Subcutaneous abdominal adipose tissue (tissue), 5 donors: Measurements from ENCODE around the gene RASAL1.
A peak's percentile ranks its signal among the peaks of the same experiment; 100 is the strongest.

ENCODE experiments used
- H3K27ac ChIP-seq: one replicate; pipeline ENCODE4 v1.7.0; 2013; ENCODE audit warnings: low read depth, mild to moderate bottlenecking, inconsistent platforms, low read length, moderate library complexity
- H3K27me3 ChIP-seq, 5 donors: one replicate each; pipeline ENCODE4 v1.7.0; 2013; ENCODE audit warnings: low read length in 5 of 5, inconsistent platforms in 1 of 5; ENCODE audit not compliant: control insufficient read depth in 5 of 5, insufficient read depth in 4 of 5
- H3K36me3 ChIP-seq, 5 donors: one replicate each; pipeline ENCODE4 v1.7.0; 2013; ENCODE audit warnings: low read length in 5 of 5; ENCODE audit not compliant: control insufficient read depth in 5 of 5, insufficient read depth in 5 of 5
- H3K4me1 ChIP-seq, 5 donors: one replicate each; pipeline ENCODE4 v1.7.0; 2013; ENCODE audit warnings: low read length in 5 of 5, mild to moderate bottlenecking in 3 of 5, moderate library complexity in 1 of 5; ENCODE audit not compliant: control insufficient read depth in 5 of 5, insufficient read depth in 5 of 5
- H3K4me3 ChIP-seq, 5 donors: one replicate each; pipeline ENCODE4 v1.7.0; 2013; ENCODE audit warnings: low read length in 5 of 5, low read depth in 1 of 5
- H3K9ac ChIP-seq, 5 donors: one replicate each; pipeline ENCODE4 v1.7.0; 2013; ENCODE audit warnings: low read length in 5 of 5, mild to moderate bottlenecking in 4 of 5, moderate library complexity in 3 of 5
- H3K9me3 ChIP-seq, 5 donors: one replicate each; pipeline ENCODE4 v1.7.0; 2013; ENCODE audit warnings: low read length in 5 of 5; ENCODE audit not compliant: control insufficient read depth in 5 of 5
- donor health status: healthy.
- donor health status: healthy.
- donor health status: healthy.
- donor health status: healthy.
- donor health status: healthy.

Gene RASAL1

GRCh38 chr12:113099764-113100163, 35.8 kb downstream of the RASAL1 start:
- H3K27me3 ChIP-seq = peaks cover 3 to 9% (median 6%) of the 10 kb centered on the region in 5 donors
- peaks cover 0 to 33% (median 21%) of the 10 kb centered on the region in 5 donors for H3K4me1 ChIP-seq
- H3K27ac ChIP-seq = no peak overlapping the region

GRCh38 chr12:113099364-113099763, 36.2 kb downstream of the RASAL1 start:
- Histone ChIP-seq H3K4me1 (peaks cover 0 to 33% (median 21%) of the 10 kb centered on the region in 5 donors), H3K27me3 (peaks cover 3 to 9% (median 6%) of the 10 kb centered on the region in 5 donors), H3K27ac (no peak overlapping the region), H3K4me3 (no peak overlapping the region), H3K9me3 (no peaks in the 10 kb centered on the region), H3K36me3 (peaks cover 0 to 21% (median 18%) of the 10 kb centered on the region in 5 donors), H3K9ac (no peak overlapping the region)

More at GRCh38 chr12:113099764-113100163, 35.8 kb downstream of the RASAL1 start:
- Histone ChIP-seq H3K4me3 (no peak overlapping the region), H3K9me3 (no peaks in the 10 kb centered on the region), H3K9ac (no peak overlapping the region), H3K36me3 (peaks cover 0 to 18% (median 16%) of the 10 kb centered on the region in 5 donors)

GRCh38 chr12:113098441-113099028, 37.0 kb downstream of the RASAL1 start:
- Histone ChIP-seq H3K9ac (no peak overlapping the region), H3K27ac (no peak overlapping the region), H3K36me3 (peaks cover 0 to 21% (median 18%) of the 10 kb centered on the region in 5 donors), H3K9me3 (no peaks in the 10 kb centered on the region), H3K4me1 (peaks cover 0 to 27% (median 16%) of the 10 kb centered on the region in 5 donors), H3K4me3 (peak overlapping the region in 1 of 5 donors; percentile 40), H3K27me3 (peaks cover under 1 to 3% (median 3%) of the 10 kb centered on the region in 5 donors)

- peaks cover 0 to 30% (median 18%) of the 10 kb centered on the region in 5 donors for H3K4me1 ChIP-seq
- no peak overlapping the region for H3K9ac ChIP-seq
- H3K4me3 ChIP-seq = peak overlapping the region in 1 of 5 donors; percentile 40
- H3K27me3 ChIP-seq = peaks cover 0 to 3% (median 2%) of the 10 kb centered on the region in 5 donors
- H3K9me3 ChIP-seq = no peaks in the 10 kb centered on the region
- peaks cover 0 to 21% (median 18%) of the 10 kb centered on the region in 5 donors for H3K36me3 ChIP-seq
- H3K27ac ChIP-seq = peak overlapping the region; percentile 50
Measured at GRCh38 chr12:113097716-113098440, 37.7 kb downstream of the RASAL1 start.

GRCh38 chr12:113096675-113097461, 38.7 kb downstream of the RASAL1 start:
- no peak overlapping the region for H3K9ac ChIP-seq
- H3K9me3 ChIP-seq = no peaks in the 10 kb centered on the region
- peaks cover 0 to 21% (median 18%) of the 10 kb centered on the region in 5 donors for H3K36me3 ChIP-seq
- no peak overlapping the region for H3K27ac ChIP-seq
- peaks cover 0 to 38% (median 23%) of the 10 kb centered on the region in 5 donors for H3K4me1 ChIP-seq
- no peak overlapping the region for H3K4me3 ChIP-seq
- H3K27me3 ChIP-seq = peaks cover 0 to 3% (median 0%) of the 10 kb centered on the region in 5 donors

- Histone ChIP-seq H3K27ac (no peak overlapping the region), H3K4me1 (peaks cover 0 to 50% (median 23%) of the 10 kb centered on the region in 5 donors)
Measured at GRCh38 chr12:113095405-113095804, 40.2 kb downstream of the RASAL1 start.

GRCh38 chr12:113094738-113095137, 40.8 kb downstream of the RASAL1 start:
- no peaks in the 10 kb centered on the region for H3K9me3 ChIP-seq
- peaks cover 0 to 30% (median 23%) of the 10 kb centered on the region in 5 donors for H3K36me3 ChIP-seq
- peaks cover 0 to 4% (median 0%) of the 10 kb centered on the region in 5 donors for H3K27me3 ChIP-seq
- no peak overlapping the region for H3K9ac ChIP-seq
- no peak overlapping the region for H3K4me3 ChIP-seq
- H3K27ac ChIP-seq = no peak overlapping the region
- peaks cover 0 to 47% (median 23%) of the 10 kb centered on the region in 5 donors for H3K4me1 ChIP-seq

More at GRCh38 chr12:113095405-113095804, 40.2 kb downstream of the RASAL1 start:
- H3K4me3 ChIP-seq = no peak overlapping the region
- peaks cover 0 to 29% (median 22%) of the 10 kb centered on the region in 5 donors for H3K36me3 ChIP-seq
- H3K9ac ChIP-seq = no peak overlapping the region
- H3K27me3 ChIP-seq = peaks cover 0 to 4% (median 0%) of the 10 kb centered on the region in 5 donors
- H3K9me3 ChIP-seq = no peaks in the 10 kb centered on the region

- Histone ChIP-seq H3K4me1 (peaks cover 2 to 35% (median 17%) of the 10 kb centered on the region in 5 donors), H3K27me3 (peaks cover 0 to 4% (median 0%) of the 10 kb centered on the region in 5 donors), H3K9me3 (no peaks in the 10 kb centered on the region), H3K36me3 (peaks cover 0 to 30% (median 23%) of the 10 kb centered on the region in 5 donors), H3K27ac (no peak overlapping the region), H3K4me3 (no peak overlapping the region), H3K9ac (no peak overlapping the region)
Measured at GRCh38 chr12:113093409-113094101, 42.0 kb downstream of the RASAL1 start.
